Endodermal cell (in vitro differentiated cells): ENCODE measurements around the gene CENPP. TPM values are rescaled to one million over a fixed set of nuclear protein-coding genes. Genes with fewer than 3 reads are reported as not detected.
A peak's percentile ranks its signal among the peaks of the same experiment; 100 is the strongest.

Source experiments
- DNase-seq: peaks from one replicate; pipeline ENCODE4 v3.0.0-alpha.2; 2017
- H3K27ac ChIP-seq: 2 replicates; pipeline ENCODE4 v1.5.1; 2013; ENCODE audit warnings: mild to moderate bottlenecking, low read depth, low read length, moderate library complexity
- H3K27me3 ChIP-seq: 2 replicates; pipeline ENCODE4 v1.6.1; 2013; ENCODE audit warnings: mild to moderate bottlenecking, low read length, moderate library complexity; ENCODE audit not compliant: insufficient read depth, control insufficient read depth, poor library complexity, severe bottlenecking
- H3K36me3 ChIP-seq: 2 replicates; pipeline ENCODE4 v1.7.0; 2013; ENCODE audit warnings: mild to moderate bottlenecking, low read length, moderate library complexity; ENCODE audit not compliant: control insufficient read depth, insufficient read depth
- H3K4me1 ChIP-seq: one replicate; pipeline ENCODE4 v1.7.0; 2013; ENCODE audit warnings: low read length; ENCODE audit not compliant: control insufficient read depth, insufficient read depth
- H3K4me3 ChIP-seq: 2 replicates; pipeline ENCODE4 v1.5.1; 2013; ENCODE audit warnings: mild to moderate bottlenecking, low read length, moderate library complexity
- H3K9ac ChIP-seq: 2 replicates; pipeline ENCODE4 v1.6.1; 2013; ENCODE audit warnings: mild to moderate bottlenecking, low read length, moderate library complexity; ENCODE audit not compliant: poor library complexity, severe bottlenecking; ENCODE audit errors: extremely low read depth
- H3K9me3 ChIP-seq: 2 replicates; pipeline ENCODE4 v1.6.1; 2013; ENCODE audit warnings: mild to moderate bottlenecking, low read length, moderate library complexity; ENCODE audit not compliant: control insufficient read depth
- H3K27ac Mint-ChIP-seq: 2 replicates; pipeline ENCODE4 v1.8.0; 2020; ENCODE audit warnings: mixed read lengths
- H3K27me3 Mint-ChIP-seq: 2 replicates; pipeline ENCODE4 v1.8.0; 2021; ENCODE audit warnings: mild to moderate bottlenecking, mixed read lengths; ENCODE audit not compliant: insufficient read depth
- H3K36me3 Mint-ChIP-seq: 2 replicates; pipeline ENCODE4 v1.8.0; 2020; ENCODE audit warnings: low read depth, mixed read lengths
- H3K4me1 Mint-ChIP-seq: 2 replicates; pipeline ENCODE4 v1.8.0; 2020; ENCODE audit warnings: mixed read lengths
- H3K4me3 Mint-ChIP-seq: 2 replicates; pipeline ENCODE4 v1.8.0; 2020; ENCODE audit warnings: mild to moderate bottlenecking, moderate library complexity, mixed read lengths
- H3K9me3 Mint-ChIP-seq: 2 replicates; pipeline ENCODE4 v1.8.0; 2020; ENCODE audit warnings: mild to moderate bottlenecking, mixed read lengths
- WGBS, 2 experiments: methylation state at CpG; one replicate each; pipeline versions ENCODE4 v1.1.5 to v1.1.7; 2013; ENCODE audit warnings: missing lambda C conversion rate in 2 of 2, mixed read lengths in 1 of 2; ENCODE audit not compliant: insufficient coverage in 1 of 2, insufficient read length in 1 of 2; 5-methylcytosine and 5-hydroxymethylcytosine counted together
- total RNA-seq, 2 donors: library from RNA; stranded (reverse); fragmentation: NEBNext Ultra II Directional in 1 of 2; extraction: Animal tissue kit (Norgen Biotek cat#: 25700) in 1 of 2; gene quantifications; 2 replicates in 1 of 2; 3 replicates in 1 of 2; pipeline ENCODE4 v1.2.1, GENCODE V29; 2021
- TF ChIP-seq, protein P1 (sequence below): fragments of 200-600 bp; sonication (generic); conservative IDR thresholded peaks from 2 replicates; pipeline ENCODE4 v1.5.0; 2021; ENCODE audit warnings: antibody characterized with exemption, mild to moderate bottlenecking

CENPP gene
- total RNA-seq, 2 donors from 2014 or later = 8.2 to 9.2 TPM

DNA sequence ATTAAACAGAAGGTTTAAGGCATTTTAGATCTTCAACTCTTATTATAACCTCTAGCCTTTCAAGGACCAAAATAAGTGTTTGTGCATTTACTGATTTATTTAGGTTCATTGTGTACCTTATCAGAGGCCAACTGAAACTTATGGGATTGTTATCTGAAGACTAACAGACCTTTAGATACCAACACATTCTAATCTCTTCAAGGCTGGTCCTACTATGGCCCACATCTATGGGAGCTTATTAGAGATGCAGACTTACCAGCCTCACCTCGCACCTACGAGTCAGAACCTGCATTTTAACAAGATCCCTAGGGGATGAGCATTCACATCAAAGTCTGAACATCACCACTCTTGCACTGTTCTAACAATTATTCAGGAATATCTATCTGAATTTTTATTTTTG, 34.2 kb upstream of the CENPP start:
- no peak for DNase-seq
- peaks cover 14% of the 10 kb centered on the region for H3K4me1 ChIP-seq
- peaks cover 41% of the 10 kb centered on the region for H3K36me3 ChIP-seq
- H3K27ac Mint-ChIP-seq = peak overlapping the region; percentile 59
- H3K4me1 Mint-ChIP-seq = peaks cover 38% of the 10 kb centered on the region
- peaks cover 37% of the 10 kb centered on the region for H3K36me3 Mint-ChIP-seq
- TF ChIP-seq, protein P1, sequence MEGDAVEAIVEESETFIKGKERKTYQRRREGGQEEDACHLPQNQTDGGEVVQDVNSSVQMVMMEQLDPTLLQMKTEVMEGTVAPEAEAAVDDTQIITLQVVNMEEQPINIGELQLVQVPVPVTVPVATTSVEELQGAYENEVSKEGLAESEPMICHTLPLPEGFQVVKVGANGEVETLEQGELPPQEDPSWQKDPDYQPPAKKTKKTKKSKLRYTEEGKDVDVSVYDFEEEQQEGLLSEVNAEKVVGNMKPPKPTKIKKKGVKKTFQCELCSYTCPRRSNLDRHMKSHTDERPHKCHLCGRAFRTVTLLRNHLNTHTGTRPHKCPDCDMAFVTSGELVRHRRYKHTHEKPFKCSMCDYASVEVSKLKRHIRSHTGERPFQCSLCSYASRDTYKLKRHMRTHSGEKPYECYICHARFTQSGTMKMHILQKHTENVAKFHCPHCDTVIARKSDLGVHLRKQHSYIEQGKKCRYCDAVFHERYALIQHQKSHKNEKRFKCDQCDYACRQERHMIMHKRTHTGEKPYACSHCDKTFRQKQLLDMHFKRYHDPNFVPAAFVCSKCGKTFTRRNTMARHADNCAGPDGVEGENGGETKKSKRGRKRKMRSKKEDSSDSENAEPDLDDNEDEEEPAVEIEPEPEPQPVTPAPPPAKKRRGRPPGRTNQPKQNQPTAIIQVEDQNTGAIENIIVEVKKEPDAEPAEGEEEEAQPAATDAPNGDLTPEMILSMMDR = no peak
- peak overlapping the region; percentile 91 for H3K4me3 ChIP-seq
- WGBS, 2 experiments = 42% methylated on average over 2 of the region's 2 CpGs; no CpG with 5 or more reads in 1 of the 2 experiments
- H3K27me3 Mint-ChIP-seq = no peaks in the 10 kb centered on the region
- peak overlapping the region; percentile 83 for H3K4me3 Mint-ChIP-seq
- no peaks in the 10 kb centered on the region for H3K27me3 ChIP-seq
- no peak overlapping the region for H3K9ac ChIP-seq
- H3K9me3 ChIP-seq = no peaks in the 10 kb centered on the region
- no peaks in the 10 kb centered on the region for H3K9me3 Mint-ChIP-seq
- no peak overlapping the region for H3K27ac ChIP-seq

DNA sequence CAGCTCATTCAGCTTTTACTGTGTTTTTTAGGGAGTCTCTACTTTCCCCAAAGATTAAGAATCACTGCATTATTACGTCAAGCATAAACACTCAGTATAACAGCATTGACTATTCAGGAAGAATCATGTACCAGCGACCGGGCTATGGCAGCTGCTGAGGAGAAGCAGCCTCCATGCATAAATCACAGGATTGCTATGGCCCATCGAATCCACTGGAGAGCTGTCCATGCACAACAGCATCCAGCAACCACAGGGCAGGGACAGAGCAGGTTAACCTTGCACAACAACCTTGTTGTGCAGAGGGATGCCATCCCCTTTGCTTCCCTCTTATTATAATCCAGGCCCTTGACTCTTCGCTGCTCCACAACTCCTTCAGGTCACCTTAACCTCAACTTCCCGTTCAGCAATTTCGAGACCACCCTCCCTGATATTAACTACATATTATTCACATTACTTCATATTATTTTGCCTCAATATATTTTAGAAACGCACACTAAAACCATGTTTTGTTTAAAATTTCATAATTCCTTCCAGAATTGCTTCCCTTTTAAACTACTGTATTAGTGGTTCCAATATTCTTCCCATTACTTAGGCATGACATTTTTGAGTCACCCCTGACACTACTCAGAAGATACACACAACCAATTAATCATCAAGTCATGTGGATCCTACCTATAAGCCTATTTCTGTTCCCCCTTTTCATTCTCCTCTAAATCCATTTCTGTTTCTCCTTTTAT, 33.2 kb upstream of the CENPP start:
- H3K9me3 Mint-ChIP-seq = no peaks in the 10 kb centered on the region
- no peak for DNase-seq

DNA sequence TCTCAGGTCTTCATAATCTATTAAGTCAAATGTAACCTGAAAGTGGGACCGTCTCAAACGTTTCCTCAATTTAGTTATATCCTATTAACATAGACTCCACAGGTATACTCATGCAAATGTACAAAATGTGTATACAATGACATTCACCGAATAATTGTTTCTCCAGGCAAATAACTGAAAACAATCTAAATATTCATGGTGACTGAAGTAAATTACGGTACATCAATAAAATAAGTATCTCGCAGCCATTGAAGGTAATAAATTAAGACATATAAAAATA, 32.7 kb upstream of the CENPP start:
- Histone ChIP-seq H3K36me3 (peaks cover 40% of the 10 kb centered on the region), H3K9me3 (no peaks in the 10 kb centered on the region), H3K4me3 (peak overlapping the region; percentile 91), H3K27ac (peak overlapping the region; percentile 86), H3K9ac (peak overlapping the region; percentile 90), H3K4me1 (peaks cover 14% of the 10 kb centered on the region), H3K27me3 (no peaks in the 10 kb centered on the region)
- TF ChIP-seq, protein P1 = no peak
- Mint-ChIP-seq H3K36me3 (peaks cover 39% of the 10 kb centered on the region), H3K9me3 (no peaks in the 10 kb centered on the region), H3K27ac (peak overlapping the region; percentile 98), H3K4me1 (peaks cover 38% of the 10 kb centered on the region), H3K27me3 (no peaks in the 10 kb centered on the region), H3K4me3 (peak overlapping the region; percentile 83)
- DNase-seq = no peak
- 0% methylated on average over 2 to 3 of the region's 5 CpGs for WGBS, 2 experiments

More for the DNA sequence above, 33.2 kb upstream of the CENPP start:
- Mint-ChIP-seq H3K4me1 (peaks cover 38% of the 10 kb centered on the region), H3K4me3 (peak overlapping the region; percentile 83), H3K36me3 (peaks cover 39% of the 10 kb centered on the region), H3K27me3 (no peaks in the 10 kb centered on the region), H3K27ac (peak overlapping the region; percentile 98)
- H3K9ac ChIP-seq = peak overlapping the region; percentile 90
- peak overlapping the region; percentile 86 for H3K27ac ChIP-seq
- H3K4me1 ChIP-seq = peaks cover 14% of the 10 kb centered on the region
- 53 to 63% methylated on average over 7 to 8 of the region's 8 CpGs for WGBS, 2 experiments
- H3K27me3 ChIP-seq = no peaks in the 10 kb centered on the region
- TF ChIP-seq, protein P1 = no peak
- H3K9me3 ChIP-seq = no peaks in the 10 kb centered on the region
- H3K36me3 ChIP-seq = peaks cover 40% of the 10 kb centered on the region
- H3K4me3 ChIP-seq = peak overlapping the region; percentile 91
